ENCODE data around the gene NSMCE1.

DNA sequence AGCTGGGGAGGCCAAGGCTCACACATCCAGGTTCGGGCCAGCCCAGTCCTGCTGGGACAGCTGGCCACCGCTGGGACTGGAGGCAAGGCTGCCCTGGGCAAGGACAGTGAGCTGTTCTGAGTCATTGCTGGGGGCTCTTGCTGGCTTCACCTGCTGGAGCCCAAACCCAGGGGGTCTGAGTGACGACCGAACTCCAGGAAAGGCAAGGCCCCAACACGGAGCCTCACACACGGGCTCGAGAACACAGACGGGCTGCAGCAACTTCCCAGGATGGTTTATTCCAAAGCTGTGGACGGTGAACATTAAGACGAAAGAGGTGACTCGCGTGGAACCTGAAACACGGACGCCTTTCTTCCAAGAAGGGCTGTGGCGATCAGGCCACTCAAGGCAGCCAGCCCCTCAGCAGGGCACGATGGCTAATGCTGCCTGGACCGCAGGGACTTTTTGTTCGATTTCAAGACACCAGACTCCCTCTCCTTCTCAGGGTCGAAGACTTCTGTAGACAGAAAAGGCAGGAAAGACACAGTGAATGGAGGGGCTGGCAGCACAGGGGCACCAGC is 43.8 kb downstream of the NSMCE1 start:
- TF ChIP-seq, protein P1, sequence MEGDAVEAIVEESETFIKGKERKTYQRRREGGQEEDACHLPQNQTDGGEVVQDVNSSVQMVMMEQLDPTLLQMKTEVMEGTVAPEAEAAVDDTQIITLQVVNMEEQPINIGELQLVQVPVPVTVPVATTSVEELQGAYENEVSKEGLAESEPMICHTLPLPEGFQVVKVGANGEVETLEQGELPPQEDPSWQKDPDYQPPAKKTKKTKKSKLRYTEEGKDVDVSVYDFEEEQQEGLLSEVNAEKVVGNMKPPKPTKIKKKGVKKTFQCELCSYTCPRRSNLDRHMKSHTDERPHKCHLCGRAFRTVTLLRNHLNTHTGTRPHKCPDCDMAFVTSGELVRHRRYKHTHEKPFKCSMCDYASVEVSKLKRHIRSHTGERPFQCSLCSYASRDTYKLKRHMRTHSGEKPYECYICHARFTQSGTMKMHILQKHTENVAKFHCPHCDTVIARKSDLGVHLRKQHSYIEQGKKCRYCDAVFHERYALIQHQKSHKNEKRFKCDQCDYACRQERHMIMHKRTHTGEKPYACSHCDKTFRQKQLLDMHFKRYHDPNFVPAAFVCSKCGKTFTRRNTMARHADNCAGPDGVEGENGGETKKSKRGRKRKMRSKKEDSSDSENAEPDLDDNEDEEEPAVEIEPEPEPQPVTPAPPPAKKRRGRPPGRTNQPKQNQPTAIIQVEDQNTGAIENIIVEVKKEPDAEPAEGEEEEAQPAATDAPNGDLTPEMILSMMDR (IDR thresholded peaks at IDR 0.05; ENCODE audit: low read length), result no peak
- no peak for TF ChIP-seq EZH2 (IDR thresholded peaks at IDR 0.05; ENCODE audit: borderline replicate concordance, low read length)

Data from OCI-LY1 (cell line).